Measurements from ENCODE around the gene CHI3L1.
A peak's percentile ranks its signal among the peaks of the same experiment; 100 is the strongest.

The CHI3L1 gene

DNA sequence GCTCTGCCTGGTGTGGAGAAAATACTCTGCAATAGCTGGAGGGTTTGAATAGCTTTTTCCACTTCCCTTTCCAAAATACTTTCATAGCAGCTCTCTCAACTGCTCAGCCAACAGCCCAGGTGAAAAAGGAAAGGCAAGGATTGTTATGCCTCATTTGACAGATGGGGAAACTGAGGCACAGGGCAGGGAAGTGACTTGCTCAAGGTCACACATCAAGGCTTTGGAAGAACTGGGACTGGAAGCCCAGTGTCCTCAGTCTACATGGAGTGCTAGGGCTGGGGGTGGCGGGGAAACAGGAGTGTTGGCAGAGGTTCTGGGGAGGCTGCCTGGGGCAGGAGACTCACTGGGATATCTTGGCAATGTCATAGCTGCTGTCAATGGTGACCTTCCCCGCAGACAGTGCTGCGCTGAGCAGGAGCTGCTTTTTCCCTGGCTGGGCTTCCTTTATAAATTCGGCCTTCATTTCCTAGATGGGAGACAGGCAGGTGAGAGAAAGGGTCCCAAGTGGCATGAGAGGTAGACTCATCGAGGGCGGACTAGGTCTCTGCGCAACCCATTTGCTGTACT is 4.0 kb downstream of the CHI3L1 start:
- Histone ChIP-seq H3K79me2 (ENCODE audit: low read length) (no peaks in the 10 kb centered on the region), H4K20me1 (ENCODE audit: insufficient read depth, low read length) (no peaks in the 10 kb centered on the region), H3K27ac (ENCODE audit: low read length) (no peak overlapping the region), H3K9me3 (ENCODE audit: insufficient read depth, low read length) (no peaks in the 10 kb centered on the region), H2AFZ (ENCODE audit: low read depth, low read length) (no peak overlapping the region), H3K4me1 (ENCODE audit: low read length) (peaks cover 34% of the 10 kb centered on the region), H3K4me3 (ENCODE audit: low read length) (no peak overlapping the region), H3K4me2 (ENCODE audit: low read length) (no peak overlapping the region), H3K9ac (ENCODE audit: low read length) (no peak overlapping the region), H3K36me3 (replicated peaks; ENCODE audit: low read depth, low read length) (no peaks in the 10 kb centered on the region), H3K27me3 (ENCODE audit: low read depth, low read length) (peaks cover 44% of the 10 kb centered on the region)
- TF ChIP-seq, protein P1, sequence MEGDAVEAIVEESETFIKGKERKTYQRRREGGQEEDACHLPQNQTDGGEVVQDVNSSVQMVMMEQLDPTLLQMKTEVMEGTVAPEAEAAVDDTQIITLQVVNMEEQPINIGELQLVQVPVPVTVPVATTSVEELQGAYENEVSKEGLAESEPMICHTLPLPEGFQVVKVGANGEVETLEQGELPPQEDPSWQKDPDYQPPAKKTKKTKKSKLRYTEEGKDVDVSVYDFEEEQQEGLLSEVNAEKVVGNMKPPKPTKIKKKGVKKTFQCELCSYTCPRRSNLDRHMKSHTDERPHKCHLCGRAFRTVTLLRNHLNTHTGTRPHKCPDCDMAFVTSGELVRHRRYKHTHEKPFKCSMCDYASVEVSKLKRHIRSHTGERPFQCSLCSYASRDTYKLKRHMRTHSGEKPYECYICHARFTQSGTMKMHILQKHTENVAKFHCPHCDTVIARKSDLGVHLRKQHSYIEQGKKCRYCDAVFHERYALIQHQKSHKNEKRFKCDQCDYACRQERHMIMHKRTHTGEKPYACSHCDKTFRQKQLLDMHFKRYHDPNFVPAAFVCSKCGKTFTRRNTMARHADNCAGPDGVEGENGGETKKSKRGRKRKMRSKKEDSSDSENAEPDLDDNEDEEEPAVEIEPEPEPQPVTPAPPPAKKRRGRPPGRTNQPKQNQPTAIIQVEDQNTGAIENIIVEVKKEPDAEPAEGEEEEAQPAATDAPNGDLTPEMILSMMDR (IDR thresholded peaks at IDR 0.05; ENCODE audit: low read depth, low read length), result no peak
- no peak for TF ChIP-seq EZH2phosphoT487 (IDR thresholded peaks at IDR 0.05; ENCODE audit: low read depth)

DNA sequence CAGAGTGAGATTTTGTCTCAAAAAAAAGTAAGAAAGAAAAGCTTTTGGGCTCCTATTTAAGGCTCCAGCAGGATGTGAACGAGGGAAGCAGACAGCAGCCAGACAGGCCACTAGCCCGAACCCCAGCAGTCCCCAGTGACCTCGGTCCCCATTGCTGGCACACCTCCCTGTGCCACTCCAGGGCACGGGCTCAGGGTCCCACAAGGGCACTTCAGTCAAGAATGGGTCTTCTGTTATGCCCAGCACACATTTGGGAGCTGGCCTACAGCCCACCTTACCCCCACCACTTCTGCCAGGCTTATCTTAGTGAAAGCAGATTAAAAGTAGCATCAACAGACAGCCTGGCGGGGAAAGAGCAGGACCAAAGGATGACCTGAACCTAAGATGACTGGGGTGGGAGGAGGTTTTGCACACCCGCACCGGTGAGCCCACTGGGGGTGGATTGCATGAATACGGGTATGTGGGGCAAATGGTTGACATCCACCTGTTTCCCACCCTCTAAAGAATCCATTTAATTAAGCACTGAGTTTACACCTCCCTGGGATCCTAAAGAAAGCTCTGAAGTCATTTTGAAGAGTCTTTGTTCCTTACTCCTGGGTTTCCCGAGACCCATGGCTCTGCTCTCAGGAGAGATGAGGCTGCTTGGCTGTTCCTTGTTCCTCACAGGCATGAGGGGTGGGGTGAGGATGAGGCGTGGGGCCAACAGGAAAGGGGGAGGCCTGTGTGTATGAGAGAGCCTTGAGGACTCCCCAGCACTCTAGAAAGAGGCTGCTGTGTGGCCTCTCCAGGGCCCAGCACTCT is 4.7 kb downstream of the CHI3L1 start:
- H3K4me3 ChIP-seq (ENCODE audit: low read length), result no peak overlapping the region
- no peak overlapping the region for H3K9ac ChIP-seq (ENCODE audit: low read length)
- no peak overlapping the region for H2AFZ ChIP-seq (ENCODE audit: low read depth, low read length)
- H3K9me3 ChIP-seq (ENCODE audit: insufficient read depth, low read length), result no peaks in the 10 kb centered on the region
- peaks cover 50% of the 10 kb centered on the region for H3K27me3 ChIP-seq (ENCODE audit: low read depth, low read length)
- H3K79me2 ChIP-seq (ENCODE audit: low read length), result no peaks in the 10 kb centered on the region
- H3K4me2 ChIP-seq (ENCODE audit: low read length), result no peak overlapping the region
- no peak for TF ChIP-seq EZH2phosphoT487 (IDR thresholded peaks at IDR 0.05; ENCODE audit: low read depth)
- TF ChIP-seq, protein P1 (IDR thresholded peaks at IDR 0.05; ENCODE audit: low read depth, low read length), result no peak
- no peak overlapping the region for H3K27ac ChIP-seq (ENCODE audit: low read length)
- no peaks in the 10 kb centered on the region for H4K20me1 ChIP-seq (ENCODE audit: insufficient read depth, low read length)
- peaks cover 27% of the 10 kb centered on the region for H3K4me1 ChIP-seq (ENCODE audit: low read length)
- no peaks in the 10 kb centered on the region for H3K36me3 ChIP-seq (replicated peaks; ENCODE audit: low read depth, low read length)

DNA sequence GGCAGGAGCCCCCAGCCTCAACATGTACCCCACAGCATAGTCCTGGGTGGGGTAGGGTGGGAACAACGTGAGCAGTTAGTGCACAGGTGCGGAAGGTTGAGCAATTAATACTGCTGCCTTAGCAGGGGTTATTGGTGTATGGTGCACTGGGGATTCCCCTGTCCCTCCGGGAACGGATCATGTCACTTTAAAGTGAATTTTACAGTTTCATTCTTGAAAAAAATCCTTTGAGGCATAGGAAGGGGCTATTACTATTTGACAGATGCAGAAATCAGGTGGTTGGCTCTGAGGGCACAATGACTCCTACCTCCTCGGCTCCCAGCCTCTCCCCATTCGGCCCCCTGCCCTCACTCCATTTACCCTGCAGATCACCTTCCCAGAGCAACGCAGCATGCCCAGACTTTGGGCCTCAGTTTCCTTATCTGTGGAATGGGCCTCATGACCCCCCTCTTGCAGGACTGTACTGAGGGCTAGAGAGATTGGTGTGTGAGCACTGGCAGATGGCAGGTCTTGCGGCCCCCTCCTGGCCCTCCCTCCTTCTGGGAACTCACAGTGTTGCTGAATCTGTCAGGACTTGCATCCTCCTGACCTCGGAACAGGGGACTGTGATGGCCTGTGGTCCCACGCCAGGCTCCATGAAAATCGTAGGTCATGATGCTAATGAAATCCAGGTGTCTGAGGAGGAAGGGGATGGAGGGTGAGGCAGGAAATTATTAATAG is 5.7 kb downstream of the CHI3L1 start:
- H3K4me3 ChIP-seq (ENCODE audit: low read length), result no peak overlapping the region
- H3K9me3 ChIP-seq (ENCODE audit: insufficient read depth, low read length), result no peaks in the 10 kb centered on the region
- H2AFZ ChIP-seq (ENCODE audit: low read depth, low read length), result no peak overlapping the region
- H3K36me3 ChIP-seq (replicated peaks; ENCODE audit: low read depth, low read length), result no peaks in the 10 kb centered on the region
- H3K4me1 ChIP-seq (ENCODE audit: low read length), result peaks cover 26% of the 10 kb centered on the region
- H3K9ac ChIP-seq (ENCODE audit: low read length), result no peak overlapping the region
- H4K20me1 ChIP-seq (ENCODE audit: insufficient read depth, low read length), result no peaks in the 10 kb centered on the region
- no peak overlapping the region for H3K27ac ChIP-seq (ENCODE audit: low read length)
- no peaks in the 10 kb centered on the region for H3K79me2 ChIP-seq (ENCODE audit: low read length)
- H3K4me2 ChIP-seq (ENCODE audit: low read length), result peak overlapping the region; percentile 52
- peaks cover 60% of the 10 kb centered on the region for H3K27me3 ChIP-seq (ENCODE audit: low read depth, low read length)
- TF ChIP-seq, protein P1 (IDR thresholded peaks at IDR 0.05; ENCODE audit: low read depth, low read length), result no peak
- TF ChIP-seq EZH2phosphoT487 (IDR thresholded peaks at IDR 0.05; ENCODE audit: low read depth), result no peak

DNA sequence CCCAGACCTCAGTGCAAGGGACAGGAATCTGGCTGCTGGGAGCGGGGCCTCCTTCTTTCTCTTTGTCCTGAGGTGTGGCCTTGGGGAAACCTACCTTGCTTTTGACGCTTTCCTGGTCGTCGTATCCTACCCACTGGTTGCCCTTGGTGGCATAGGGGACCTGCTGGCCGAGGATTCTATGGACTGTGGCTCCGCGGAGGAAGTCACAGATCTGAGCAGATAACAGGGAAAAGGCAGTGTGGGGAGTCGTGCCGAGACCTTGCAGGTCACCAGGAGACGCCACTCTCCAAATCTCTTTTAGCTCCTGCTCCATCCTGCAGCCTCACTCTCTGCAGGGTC is 6.9 kb downstream of the CHI3L1 start:
- TF ChIP-seq, protein P1 (IDR thresholded peaks at IDR 0.05; ENCODE audit: low read depth, low read length), result no peak
- TF ChIP-seq EZH2phosphoT487 (IDR thresholded peaks at IDR 0.05; ENCODE audit: low read depth), result no peak
- Histone ChIP-seq H3K27me3 (ENCODE audit: low read depth, low read length) (peaks cover 71% of the 10 kb centered on the region), H3K4me1 (ENCODE audit: low read length) (peaks cover 35% of the 10 kb centered on the region), H3K4me3 (ENCODE audit: low read length) (no peak overlapping the region), H4K20me1 (ENCODE audit: insufficient read depth, low read length) (no peaks in the 10 kb centered on the region), H3K9me3 (ENCODE audit: insufficient read depth, low read length) (no peaks in the 10 kb centered on the region), H3K27ac (ENCODE audit: low read length) (no peak overlapping the region), H2AFZ (ENCODE audit: low read depth, low read length) (no peak overlapping the region), H3K9ac (ENCODE audit: low read length) (no peak overlapping the region), H3K79me2 (ENCODE audit: low read length) (no peaks in the 10 kb centered on the region), H3K4me2 (ENCODE audit: low read length) (no peak overlapping the region), H3K36me3 (replicated peaks; ENCODE audit: low read depth, low read length) (no peaks in the 10 kb centered on the region)

Measured in OCI-LY3 (cell line).